Thyroid gland (tissue), 4 donors: ENCODE measurements around the gene PKD1L1. TPM values are rescaled to one million over a fixed set of nuclear protein-coding genes. Genes with fewer than 3 reads are reported as not detected.
"Not testable (repeated sequence)": the region's sequence is repeated elsewhere in the genome, so short reads cannot be mapped to it uniquely, and the experiment has no call there.

ENCODE experiments used
- DNase-seq, 2 donors: peaks; one replicate each; pipeline ENCODE4 v3.0.0-alpha.2; 2019
- H3K27ac ChIP-seq, 3 donors: fragments of 200-600 bp; sonication (generic); 1 replicate in 2 of 3; 2 replicates in 1 of 3; pipeline ENCODE4 v1.5.1; 2016 to 2019; ENCODE audit warnings: mild to moderate bottlenecking in 1 of 3, moderate library complexity in 1 of 3
- H3K27me3 ChIP-seq: fragments of 200-600 bp; sonication (generic); one replicate; pipeline ENCODE4 v1.5.1; 2019
- H3K36me3 ChIP-seq, 2 donors: fragments of 200-600 bp; sonication (generic); one replicate each; pipeline ENCODE4 v1.5.1; 2016 to 2019
- H3K4me1 ChIP-seq, 2 donors: fragments of 200-600 bp; sonication (generic); one replicate each; pipeline ENCODE4 v1.5.1; 2017 to 2019
- H3K4me3 ChIP-seq, 3 donors: fragments of 200-600 bp; sonication (generic); replicated peaks in 1 of 3; 1 replicate in 2 of 3; 2 replicates in 1 of 3; pipeline ENCODE4 v1.5.1; 2016; ENCODE audit warnings: mild to moderate bottlenecking in 1 of 3
- H3K9me3 ChIP-seq: fragments of 200-600 bp; sonication (generic); one replicate; pipeline ENCODE4 v1.5.1; 2017
- CTCF ChIP-seq, 6 experiments: fragments of 200-600 bp in 3 of 6; fragments of 450-650 bp in 3 of 6; sonication (generic) in 3 of 6; IDR thresholded peaks; one replicate each; pipeline ENCODE4 v1.5.1; 2016 to 2019; ENCODE audit warnings: antibody characterized with exemption in 6 of 6, mild to moderate bottlenecking in 2 of 6, inconsistent platforms in 1 of 6, moderate library complexity in 1 of 6
- POLR2A ChIP-seq, 2 donors: fragments of 450-650 bp; IDR thresholded peaks; one replicate each; pipeline ENCODE4 v1.6.1; 2017; ENCODE audit warnings: antibody characterized with exemption in 2 of 2, mild to moderate bottlenecking in 2 of 2, moderate library complexity in 1 of 2
- WGBS, 2 donors: methylation state at CpG; one replicate each; pipeline ENCODE4 v1.1.5; 2017; 5-methylcytosine and 5-hydroxymethylcytosine counted together
- intact Hi-C: fragments of 100-400 bp; cut with DNase I; formaldehyde crosslinking; loops from one replicate; pipeline ENCODE4 v1.15.1; 2023
- total RNA-seq, 4 donors: library from RNA; depleted of rRNA; stranded (reverse); fragments of >200 nt; gene quantifications; one replicate each; pipeline ENCODE4 v1.2.3, GENCODE V29; 2016

PKD1L1 gene
- total RNA-seq, 4 donors from 2014 or later, result under 0.01 to 0.17 (median 0.14) TPM

- no peaks in the 10 kb centered on the region for H3K9me3 ChIP-seq
- H3K27me3 ChIP-seq, result no peaks in the 10 kb centered on the region
- peak overlapping the region in 2 of 3 donors; percentile 10 to 30 for H3K27ac ChIP-seq
- no peaks in the 10 kb centered on the region for H3K36me3 ChIP-seq
- no peak overlapping the region for H3K4me3 ChIP-seq
- intact Hi-C loops, result no loop called here
- TF ChIP-seq CTCF (IDR thresholded peaks at IDR 0.05) (no peak), POLR2A (IDR thresholded peaks at IDR 0.05) (no peak)
- WGBS, 2 donors, result 78 to 92% methylated on average over 2 of the region's 2 CpGs
- peaks cover 0 to 12% of the 10 kb centered on the region in 2 donors for H3K4me1 ChIP-seq
- no peak for DNase-seq
Observed at GRCh38 chr7:47758546-47758945, 189.7 kb downstream of the PKD1L1 start.

- Histone ChIP-seq H3K9me3 (no peaks in the 10 kb centered on the region), H3K27ac (peak overlapping the region; percentile 10 to 30 (median 22)), H3K4me3 (no peak overlapping the region), H3K36me3 (no peaks in the 10 kb centered on the region), H3K27me3 (no peaks in the 10 kb centered on the region), H3K4me1 (peaks cover 0 to 6% of the 10 kb centered on the region in 2 donors)
- 61 to 79% methylated on average over 10 of the region's 10 CpGs for WGBS, 2 donors
- peak; percentile 35 to 57 for DNase-seq
- intact Hi-C loops, result no loop called here
- TF ChIP-seq POLR2A (IDR thresholded peaks at IDR 0.05) (no peak), CTCF (IDR thresholded peaks at IDR 0.05) (no peak)
Observed at GRCh38 chr7:47757921-47758411, 190.3 kb downstream of the PKD1L1 start.

GRCh38 chr7:47756636-47757035 lies 191.6 kb downstream of the PKD1L1 start:
- WGBS, 2 donors, result 91 to 94% methylated on average over 4 of the region's 4 CpGs
- Histone ChIP-seq H3K27ac (no peak overlapping the region), H3K4me3 (no peak overlapping the region), H3K9me3 (no peaks in the 10 kb centered on the region), H3K4me1 (peaks cover 0 to 4% of the 10 kb centered on the region in 2 donors), H3K27me3 (no peaks in the 10 kb centered on the region), H3K36me3 (no peaks in the 10 kb centered on the region)
- DNase-seq, result no peak
- intact Hi-C loops, result no loop called here
- TF ChIP-seq CTCF (IDR thresholded peaks at IDR 0.05), result no peak

GRCh38 chr7:47755248-47755647 lies 193.0 kb downstream of the PKD1L1 start:
- TF ChIP-seq POLR2A (IDR thresholded peaks at IDR 0.05) (no peak), CTCF (IDR thresholded peaks at IDR 0.05) (no peak)
- H3K9me3 ChIP-seq, result no peaks in the 10 kb centered on the region
- DNase-seq, result no peak
- intact Hi-C loops, result no loop called here
- H3K27me3 ChIP-seq, result no peaks in the 10 kb centered on the region
- H3K4me1 ChIP-seq, result peaks cover 0 to 4% of the 10 kb centered on the region in 2 donors
- WGBS, 2 donors, result 61 to 97% methylated on average over 3 of the region's 3 CpGs
- no peak overlapping the region for H3K27ac ChIP-seq
- no peaks in the 10 kb centered on the region for H3K36me3 ChIP-seq
- H3K4me3 ChIP-seq, result no peak overlapping the region

GRCh38 chr7:47751724-47752123 lies 196.5 kb downstream of the PKD1L1 start:
- H3K9me3 ChIP-seq, intact Hi-C loops, H3K4me1 ChIP-seq, H3K27me3 ChIP-seq, H3K36me3 ChIP-seq, H3K4me3 ChIP-seq, DNase-seq, H3K27ac ChIP-seq: not testable (repeated sequence)
- WGBS, 2 donors, result 74 to 97% methylated on average over 3 to 5 of the region's 5 CpGs

GRCh38 chr7:47751043-47751442 lies 197.2 kb downstream of the PKD1L1 start:
- 70 to 82% methylated on average over 5 of the region's 5 CpGs for WGBS, 2 donors
- no peaks in the 10 kb centered on the region for H3K9me3 ChIP-seq
- no peaks in the 10 kb centered on the region for H3K27me3 ChIP-seq
- H3K27ac ChIP-seq, result no peak overlapping the region
- H3K4me3 ChIP-seq, result no peak overlapping the region
- no peak for DNase-seq
- intact Hi-C loops, result no loop called here
- TF ChIP-seq POLR2A (IDR thresholded peaks at IDR 0.05) (no peak), CTCF (IDR thresholded peaks at IDR 0.05) (no peak)
- no peaks in the 10 kb centered on the region for H3K4me1 ChIP-seq
- H3K36me3 ChIP-seq, result no peaks in the 10 kb centered on the region
